OCI-LY1 (cell line): ENCODE measurements around the gene AMOTL1.

Source experiments
- EZH2 ChIP-seq: fragments of 200-600 bp; sonication (generic), shearing (Covaris generic); IDR thresholded peaks from 2 replicates; pipeline ENCODE4 v1.8.0; 2017; ENCODE audit warnings: borderline replicate concordance, mixed run types, mild to moderate bottlenecking, antibody characterized with exemption, low read length, moderate library complexity, mixed read lengths
- TF ChIP-seq, protein P1 (sequence below): fragments of 200-600 bp; sonication (generic), shearing (Covaris generic); IDR thresholded peaks from 2 replicates; pipeline ENCODE4 v1.5.1; 2017; ENCODE audit warnings: mild to moderate bottlenecking, antibody characterized with exemption, low read length, moderate library complexity, mixed read lengths

DNA sequence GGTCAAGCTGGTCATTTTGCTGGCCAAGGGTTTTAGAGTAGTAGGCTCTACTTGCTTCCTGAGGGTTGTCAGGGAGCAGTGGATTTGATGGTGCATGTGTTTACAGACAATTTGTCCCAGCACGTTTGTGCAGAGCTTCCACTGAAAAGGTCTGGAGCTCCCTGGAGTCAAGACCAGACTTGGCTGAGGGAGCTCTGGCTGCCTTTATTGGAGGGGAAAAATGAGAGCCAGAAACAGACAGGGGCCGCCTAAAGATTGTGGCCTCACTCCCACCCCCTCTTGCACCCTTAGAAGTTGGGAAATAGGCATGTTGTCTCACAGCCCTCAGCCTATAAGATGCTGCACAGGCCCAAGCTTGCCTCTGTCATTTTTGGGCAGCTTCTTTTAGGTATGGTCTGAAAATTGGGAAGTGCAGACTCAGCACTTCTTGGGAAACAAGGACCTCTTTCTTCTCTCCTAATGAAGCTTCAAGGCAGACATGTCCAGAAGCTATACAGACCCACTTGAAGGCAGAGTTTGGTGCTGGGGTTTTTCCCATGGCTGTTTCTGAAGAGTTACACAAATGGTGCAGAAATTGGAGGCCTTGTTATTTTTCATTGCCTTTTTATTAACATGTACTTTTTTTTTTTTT lies 55.1 kb downstream of the AMOTL1 start:
- TF ChIP-seq, protein P1, sequence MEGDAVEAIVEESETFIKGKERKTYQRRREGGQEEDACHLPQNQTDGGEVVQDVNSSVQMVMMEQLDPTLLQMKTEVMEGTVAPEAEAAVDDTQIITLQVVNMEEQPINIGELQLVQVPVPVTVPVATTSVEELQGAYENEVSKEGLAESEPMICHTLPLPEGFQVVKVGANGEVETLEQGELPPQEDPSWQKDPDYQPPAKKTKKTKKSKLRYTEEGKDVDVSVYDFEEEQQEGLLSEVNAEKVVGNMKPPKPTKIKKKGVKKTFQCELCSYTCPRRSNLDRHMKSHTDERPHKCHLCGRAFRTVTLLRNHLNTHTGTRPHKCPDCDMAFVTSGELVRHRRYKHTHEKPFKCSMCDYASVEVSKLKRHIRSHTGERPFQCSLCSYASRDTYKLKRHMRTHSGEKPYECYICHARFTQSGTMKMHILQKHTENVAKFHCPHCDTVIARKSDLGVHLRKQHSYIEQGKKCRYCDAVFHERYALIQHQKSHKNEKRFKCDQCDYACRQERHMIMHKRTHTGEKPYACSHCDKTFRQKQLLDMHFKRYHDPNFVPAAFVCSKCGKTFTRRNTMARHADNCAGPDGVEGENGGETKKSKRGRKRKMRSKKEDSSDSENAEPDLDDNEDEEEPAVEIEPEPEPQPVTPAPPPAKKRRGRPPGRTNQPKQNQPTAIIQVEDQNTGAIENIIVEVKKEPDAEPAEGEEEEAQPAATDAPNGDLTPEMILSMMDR: no peak
- no peak for TF ChIP-seq EZH2
